HG02763 (cell line): ENCODE data around the gene CFAP251.
A peak's percentile ranks its signal among the peaks of the same experiment; 100 is the strongest.
"Not testable (repeated sequence)": the region's sequence is repeated elsewhere in the genome, so short reads cannot be mapped to it uniquely, and the experiment has no call there.

Experiments
- ATAC-seq: cut with Tn5 transposase; IDR thresholded peaks from one replicate; pipeline ENCODE4 v1.9.1; 2021; ENCODE audit warnings: mild to moderate bottlenecking, moderate library complexity; ENCODE audit not compliant: unreplicated experiment

CFAP251 gene, protein sequence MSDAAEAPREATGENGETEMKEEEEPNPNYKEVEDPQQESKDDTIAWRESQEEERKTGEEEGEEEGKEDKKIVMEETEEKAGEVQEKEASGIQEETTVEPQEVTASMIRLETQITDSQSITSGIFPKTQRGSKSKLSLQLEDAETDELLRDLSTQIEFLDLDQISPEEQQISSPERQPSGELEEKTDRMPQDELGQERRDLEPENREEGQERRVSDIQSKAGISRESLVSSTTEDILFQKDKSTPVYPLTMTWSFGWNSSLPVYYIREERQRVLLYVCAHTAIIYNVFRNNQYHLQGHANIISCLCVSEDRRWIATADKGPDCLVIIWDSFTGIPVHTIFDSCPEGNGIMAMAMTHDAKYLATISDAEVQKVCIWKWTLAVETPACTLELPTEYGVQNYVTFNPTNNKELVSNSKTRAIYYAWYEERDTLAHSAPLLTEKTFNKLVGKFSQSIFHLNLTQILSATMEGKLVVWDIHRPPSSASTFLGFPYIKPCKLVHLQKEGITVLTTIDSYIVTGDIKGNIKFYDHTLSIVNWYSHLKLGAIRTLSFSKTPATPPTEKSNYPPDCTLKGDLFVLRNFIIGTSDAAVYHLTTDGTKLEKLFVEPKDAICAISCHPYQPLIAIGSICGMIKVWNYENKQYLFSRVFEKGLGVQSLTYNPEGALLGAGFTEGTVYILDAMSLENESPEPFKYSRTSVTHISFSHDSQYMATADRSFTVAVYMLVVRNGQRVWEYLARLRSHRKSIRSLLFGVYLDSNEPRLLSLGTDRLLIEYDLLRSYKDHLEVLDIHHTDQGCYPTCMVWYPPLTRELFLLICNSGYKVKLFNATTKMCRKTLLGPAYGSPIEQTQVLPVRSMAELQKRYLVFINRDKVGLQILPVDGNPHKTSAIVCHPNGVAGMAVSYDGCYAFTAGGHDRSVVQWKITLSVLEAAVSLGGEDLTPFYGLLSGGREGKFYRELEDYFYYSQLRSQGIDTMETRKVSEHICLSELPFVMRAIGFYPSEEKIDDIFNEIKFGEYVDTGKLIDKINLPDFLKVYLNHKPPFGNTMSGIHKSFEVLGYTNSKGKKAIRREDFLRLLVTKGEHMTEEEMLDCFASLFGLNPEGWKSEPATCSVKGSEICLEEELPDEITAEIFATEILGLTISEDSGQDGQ

DNA sequence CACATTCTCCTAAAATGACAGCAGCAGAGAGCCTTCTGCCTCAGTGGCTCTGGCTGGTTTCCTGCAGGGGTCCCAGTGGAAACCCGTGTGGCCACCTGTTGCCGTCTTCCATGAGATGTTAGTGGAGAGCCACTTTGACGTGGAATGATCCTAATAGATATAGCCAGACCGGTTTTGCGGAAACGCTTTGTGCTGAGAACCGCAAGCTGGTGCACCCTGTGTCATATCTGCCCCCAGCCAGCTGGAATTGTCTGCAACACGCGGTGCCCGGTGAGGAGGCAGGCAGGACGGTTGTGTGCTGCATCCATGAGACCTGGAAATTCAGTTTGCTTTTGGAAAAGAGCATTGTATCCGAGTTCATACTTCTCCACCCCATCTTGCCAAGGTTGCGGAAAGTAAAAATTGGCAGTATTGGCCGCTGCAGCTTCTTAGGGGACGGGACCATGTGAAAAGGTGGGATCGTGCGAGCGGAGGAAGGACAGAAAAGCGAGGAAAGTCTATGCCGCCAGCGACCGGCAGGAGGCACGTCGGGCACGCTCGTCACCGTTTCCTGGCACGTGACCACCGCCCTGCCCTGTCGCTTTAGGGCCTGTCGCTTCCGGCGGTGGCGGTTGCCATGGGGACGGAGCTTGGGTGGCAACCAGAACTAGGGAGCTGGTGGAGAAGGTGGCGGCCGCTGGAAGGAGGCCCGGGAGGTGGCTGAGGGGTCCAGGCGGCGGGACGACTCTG is at the start of gene CFAP251:
CFAP251 (plus strand) TSS at position 643 of the 729 bp plus-strand sequence. CDS start 2,714 bp downstream, outside the sequence.
- ATAC-seq, result peak; percentile 94

DNA sequence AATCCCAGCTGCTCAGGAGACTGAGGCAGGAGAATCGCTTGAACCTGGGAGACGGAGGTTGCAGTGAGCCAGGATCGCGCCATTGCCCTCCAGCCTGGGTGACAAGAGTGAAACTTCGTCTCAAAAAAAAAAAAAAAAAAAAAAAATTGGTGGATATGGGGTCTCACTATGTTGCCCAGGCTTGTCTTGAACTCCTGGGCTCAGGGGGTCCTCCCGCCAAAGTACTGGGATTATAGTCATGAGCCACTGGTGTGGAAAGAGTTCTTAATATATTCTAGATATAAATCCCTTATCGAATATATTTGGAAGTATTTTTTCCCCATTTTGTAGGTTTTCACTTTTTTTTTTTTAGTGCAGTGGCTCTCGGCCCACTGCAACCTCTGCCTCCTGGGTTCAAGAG is 49.2 kb upstream of the CFAP251 start:
- ATAC-seq, result not testable (repeated sequence)

DNA sequence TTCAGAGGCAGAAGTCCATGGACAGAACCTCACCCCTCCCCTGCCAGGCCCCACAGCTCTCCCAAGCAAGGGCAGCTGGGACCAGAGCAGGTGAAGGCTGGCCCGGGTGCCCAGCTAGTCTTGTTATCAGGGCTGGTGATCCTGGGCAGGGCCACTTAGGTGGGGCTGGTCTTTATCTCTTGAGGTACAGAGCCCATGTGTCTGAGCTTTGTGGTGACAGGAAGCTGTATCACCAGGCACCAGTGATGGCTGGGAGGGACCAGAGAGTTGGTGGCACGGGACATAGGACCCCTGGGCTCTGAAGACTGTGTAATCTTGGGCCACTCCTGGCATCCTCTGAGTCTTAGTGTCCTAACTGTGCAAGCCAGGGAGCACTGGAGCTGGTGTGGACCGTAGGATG is 46.9 kb upstream of the CFAP251 start:
- no peak for ATAC-seq

- no peak for ATAC-seq
Observed at GRCh38 chr12:121872546-121873215, 45.7 kb upstream of the CFAP251 start.

GRCh38 chr12:121873216-121873569 is 45.2 kb upstream of the CFAP251 start:
- ATAC-seq, result no peak

DNA sequence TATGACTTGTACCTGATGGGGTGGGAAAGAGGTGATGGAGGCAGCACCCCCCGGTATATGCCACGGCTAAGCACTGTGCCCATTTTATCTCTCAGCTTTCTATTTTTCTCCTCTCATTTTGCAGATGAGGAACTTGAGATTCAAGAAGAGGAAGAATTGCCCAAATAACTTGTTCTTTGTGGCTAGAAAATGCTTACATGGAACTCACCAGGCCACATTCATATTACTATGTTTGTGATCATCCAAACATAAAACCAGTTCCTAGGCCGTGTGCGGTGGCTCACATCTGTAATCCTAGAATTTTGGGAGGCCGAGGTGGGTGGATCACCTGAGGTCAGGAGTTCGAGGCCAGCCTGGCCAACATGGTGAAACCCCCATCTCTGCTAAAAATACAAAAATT is 44.3 kb upstream of the CFAP251 start:
- ATAC-seq, result no peak

DNA sequence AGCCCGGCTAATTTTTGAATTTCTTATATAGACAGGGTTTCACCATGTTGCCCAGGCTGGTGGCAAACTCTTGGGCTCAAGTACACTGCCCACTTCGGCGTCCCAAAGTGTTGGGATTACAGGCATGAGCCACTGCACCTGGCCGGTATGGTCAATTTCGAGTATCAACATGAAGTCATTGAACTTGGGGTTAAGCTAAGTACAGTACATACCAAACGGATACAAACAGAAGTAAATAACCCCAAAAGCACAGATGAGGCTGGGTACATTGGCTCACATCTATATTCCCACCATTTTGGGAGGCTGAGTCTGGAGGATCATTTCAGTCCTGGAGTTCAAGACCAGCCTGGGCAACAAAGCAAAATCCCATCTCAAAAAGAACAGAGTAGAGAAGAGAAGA is 42.8 kb upstream of the CFAP251 start:
- ATAC-seq, result no peak

DNA sequence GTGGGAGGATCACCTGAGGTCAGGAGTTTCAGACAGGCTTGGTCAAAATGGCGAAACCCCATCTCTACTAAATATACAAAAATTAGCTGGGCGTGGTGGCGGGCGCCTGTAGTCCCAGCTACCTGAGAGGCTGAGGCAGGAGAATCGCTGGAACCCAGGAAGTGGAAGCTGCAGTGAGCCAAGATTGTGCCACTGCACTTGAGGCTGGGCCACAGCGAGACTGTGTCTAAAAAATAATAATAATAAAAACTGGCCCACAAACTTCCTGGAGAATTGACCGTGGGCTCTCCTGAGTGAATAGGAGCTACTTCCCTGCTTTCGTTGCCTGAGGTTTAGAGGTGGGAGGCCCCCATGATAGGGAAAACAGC is 42.3 kb upstream of the CFAP251 start:
- ATAC-seq, result not testable (repeated sequence)

DNA sequence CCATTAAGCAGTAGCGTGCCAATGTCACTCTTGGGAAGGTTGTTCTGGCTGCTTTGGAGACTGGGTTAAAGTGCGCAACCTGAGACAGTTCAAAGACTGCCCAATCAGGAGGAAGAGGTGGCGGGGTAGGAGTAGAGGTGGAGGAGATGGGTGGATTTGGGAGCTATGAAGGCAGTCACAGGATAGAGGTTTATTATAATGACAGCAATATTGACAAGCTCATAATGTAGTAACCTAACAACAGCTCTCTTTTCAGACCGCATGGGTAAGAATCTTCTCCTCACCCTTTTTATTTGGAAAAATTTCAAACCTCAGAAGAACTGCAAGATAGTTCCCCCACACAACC is 35.1 kb upstream of the CFAP251 start:
- no peak for ATAC-seq

DNA sequence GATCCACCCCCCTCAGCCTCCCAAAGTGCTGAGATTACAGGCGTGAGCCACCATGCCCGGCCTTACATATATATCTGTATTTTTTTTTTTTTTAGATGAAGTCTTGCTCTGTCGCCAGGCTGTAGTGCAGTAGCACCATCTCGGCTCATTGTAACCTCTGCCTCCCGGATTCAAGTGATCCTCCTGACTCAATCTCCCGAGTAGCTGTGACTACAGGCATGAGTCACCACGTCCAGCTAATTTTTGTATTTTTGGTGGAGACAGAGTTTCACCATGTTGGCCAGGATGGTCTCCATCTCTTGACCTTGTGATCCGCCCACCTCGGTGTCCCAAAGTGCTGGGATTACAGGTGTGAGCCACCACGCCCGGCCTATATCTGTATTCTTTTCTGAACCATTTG is 33.3 kb upstream of the CFAP251 start:
- not testable (repeated sequence) for ATAC-seq

- no peak for ATAC-seq
Observed at GRCh38 chr12:121888083-121888477, 30.3 kb upstream of the CFAP251 start.

- peak; percentile 94 for ATAC-seq
Observed at GRCh38 chr12:121888478-121889273, 29.7 kb upstream of the CFAP251 start, which contains the start of gene PSMD9. Gene PSMD9, plus strand, starts transcription at chr12:121888790. Its CDS starts 67 bp downstream, at chr12:121888857.

- no peak for ATAC-seq
Observed at GRCh38 chr12:121889274-121889624, 29.1 kb upstream of the CFAP251 start.

DNA sequence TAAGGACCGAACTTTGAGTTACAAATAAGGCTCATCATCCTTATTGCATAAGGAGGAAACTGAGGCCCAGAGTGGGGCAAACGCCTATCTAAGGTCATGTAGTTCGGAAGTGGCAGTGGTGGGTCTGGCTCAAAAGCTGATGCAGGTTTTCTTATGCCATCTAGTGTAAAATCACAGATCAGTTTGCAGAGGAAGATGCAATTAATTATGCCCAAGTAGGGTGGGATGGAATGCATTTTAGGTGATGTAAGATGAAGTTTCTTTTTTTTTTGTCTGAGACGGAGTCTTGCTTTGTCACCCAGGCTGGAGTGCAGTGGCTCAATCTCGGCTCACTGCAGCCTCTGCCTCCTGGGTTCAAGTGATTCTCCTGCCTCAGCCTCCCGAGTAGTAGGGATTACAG is 28.7 kb upstream of the CFAP251 start:
- ATAC-seq, result not testable (repeated sequence)

GRCh38 chr12:121892673-121893561 is 25.5 kb upstream of the CFAP251 start:
- no peak for ATAC-seq

DNA sequence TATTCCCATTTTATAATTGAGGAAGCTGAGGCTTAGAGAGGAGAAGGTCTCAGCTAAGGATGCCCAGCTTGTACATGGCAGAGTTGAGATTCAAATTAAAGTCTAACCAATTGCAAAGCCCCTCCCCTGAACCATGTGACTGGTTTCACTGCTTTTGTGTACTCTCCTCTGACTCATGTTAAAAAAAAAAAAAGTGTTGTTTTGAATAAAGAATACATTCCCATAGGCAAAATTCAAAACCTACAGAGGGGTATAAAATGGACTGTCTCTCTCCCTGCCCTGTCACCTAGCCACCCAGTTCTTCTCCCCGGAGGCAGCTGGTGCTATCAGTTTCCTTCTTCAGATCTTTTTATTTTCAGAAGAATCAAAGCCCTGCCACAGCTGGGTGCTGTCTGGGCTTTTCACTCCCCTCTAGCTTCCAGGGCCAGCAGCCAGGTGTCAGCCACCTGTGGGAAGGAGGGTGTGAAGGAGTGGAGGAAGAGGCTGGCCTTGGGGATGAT is 24.4 kb upstream of the CFAP251 start:
- no peak for ATAC-seq

- no peak for ATAC-seq
Observed at GRCh38 chr12:121894633-121895032, 23.8 kb upstream of the CFAP251 start.

DNA sequence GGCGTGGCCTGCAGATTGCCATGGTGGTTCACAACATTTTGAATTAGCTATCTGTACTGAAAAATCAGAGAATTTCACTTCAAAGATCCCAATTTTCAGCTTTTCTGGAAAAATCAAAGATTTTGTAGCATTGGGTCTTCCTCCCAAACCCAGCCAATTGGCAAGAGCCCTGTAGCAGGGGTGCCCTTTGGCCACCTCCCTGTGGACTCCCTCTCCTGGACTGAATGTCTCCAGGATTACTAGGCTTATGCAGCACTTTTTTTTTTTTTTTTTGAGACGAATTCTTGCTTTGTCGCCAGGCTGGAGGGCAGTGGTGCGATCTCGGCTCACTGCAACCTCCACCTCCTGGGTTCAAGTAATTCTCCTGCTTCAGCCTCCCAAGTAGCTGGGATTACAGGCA is 20.1 kb upstream of the CFAP251 start:
- ATAC-seq, result no peak
